ENCODE measurements around the gene ERC2. TPM values are rescaled to one million over a fixed set of nuclear protein-coding genes. Genes with fewer than 3 reads are reported as not detected.

The ERC2 gene
- total and polyA plus RNA-seq, 2 of the 8 experiments (the other 6 are each of a cell fraction or from before 2014, with no cell fraction given), result 16.4 to 22.8 TPM

DNA sequence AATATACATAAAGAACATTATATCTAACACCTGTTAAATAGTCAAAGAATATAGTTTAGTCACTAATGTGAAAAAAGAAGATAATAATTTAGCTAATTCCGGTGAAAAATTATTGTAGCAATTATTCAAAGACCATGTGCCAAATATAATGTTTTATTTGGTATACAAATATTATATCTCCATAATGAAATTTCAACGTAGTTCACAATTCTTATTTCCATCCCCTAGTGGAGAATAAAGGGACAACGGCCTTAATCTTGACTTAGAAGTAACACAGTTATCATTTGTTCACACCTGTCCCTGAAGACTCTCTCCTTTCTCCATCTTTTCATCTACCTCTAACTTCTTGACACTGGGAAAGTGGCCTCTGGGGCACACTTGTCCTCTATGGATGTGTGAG is 213.4 kb downstream of the ERC2 start (continued):
- TF ChIP-seq, protein P1, sequence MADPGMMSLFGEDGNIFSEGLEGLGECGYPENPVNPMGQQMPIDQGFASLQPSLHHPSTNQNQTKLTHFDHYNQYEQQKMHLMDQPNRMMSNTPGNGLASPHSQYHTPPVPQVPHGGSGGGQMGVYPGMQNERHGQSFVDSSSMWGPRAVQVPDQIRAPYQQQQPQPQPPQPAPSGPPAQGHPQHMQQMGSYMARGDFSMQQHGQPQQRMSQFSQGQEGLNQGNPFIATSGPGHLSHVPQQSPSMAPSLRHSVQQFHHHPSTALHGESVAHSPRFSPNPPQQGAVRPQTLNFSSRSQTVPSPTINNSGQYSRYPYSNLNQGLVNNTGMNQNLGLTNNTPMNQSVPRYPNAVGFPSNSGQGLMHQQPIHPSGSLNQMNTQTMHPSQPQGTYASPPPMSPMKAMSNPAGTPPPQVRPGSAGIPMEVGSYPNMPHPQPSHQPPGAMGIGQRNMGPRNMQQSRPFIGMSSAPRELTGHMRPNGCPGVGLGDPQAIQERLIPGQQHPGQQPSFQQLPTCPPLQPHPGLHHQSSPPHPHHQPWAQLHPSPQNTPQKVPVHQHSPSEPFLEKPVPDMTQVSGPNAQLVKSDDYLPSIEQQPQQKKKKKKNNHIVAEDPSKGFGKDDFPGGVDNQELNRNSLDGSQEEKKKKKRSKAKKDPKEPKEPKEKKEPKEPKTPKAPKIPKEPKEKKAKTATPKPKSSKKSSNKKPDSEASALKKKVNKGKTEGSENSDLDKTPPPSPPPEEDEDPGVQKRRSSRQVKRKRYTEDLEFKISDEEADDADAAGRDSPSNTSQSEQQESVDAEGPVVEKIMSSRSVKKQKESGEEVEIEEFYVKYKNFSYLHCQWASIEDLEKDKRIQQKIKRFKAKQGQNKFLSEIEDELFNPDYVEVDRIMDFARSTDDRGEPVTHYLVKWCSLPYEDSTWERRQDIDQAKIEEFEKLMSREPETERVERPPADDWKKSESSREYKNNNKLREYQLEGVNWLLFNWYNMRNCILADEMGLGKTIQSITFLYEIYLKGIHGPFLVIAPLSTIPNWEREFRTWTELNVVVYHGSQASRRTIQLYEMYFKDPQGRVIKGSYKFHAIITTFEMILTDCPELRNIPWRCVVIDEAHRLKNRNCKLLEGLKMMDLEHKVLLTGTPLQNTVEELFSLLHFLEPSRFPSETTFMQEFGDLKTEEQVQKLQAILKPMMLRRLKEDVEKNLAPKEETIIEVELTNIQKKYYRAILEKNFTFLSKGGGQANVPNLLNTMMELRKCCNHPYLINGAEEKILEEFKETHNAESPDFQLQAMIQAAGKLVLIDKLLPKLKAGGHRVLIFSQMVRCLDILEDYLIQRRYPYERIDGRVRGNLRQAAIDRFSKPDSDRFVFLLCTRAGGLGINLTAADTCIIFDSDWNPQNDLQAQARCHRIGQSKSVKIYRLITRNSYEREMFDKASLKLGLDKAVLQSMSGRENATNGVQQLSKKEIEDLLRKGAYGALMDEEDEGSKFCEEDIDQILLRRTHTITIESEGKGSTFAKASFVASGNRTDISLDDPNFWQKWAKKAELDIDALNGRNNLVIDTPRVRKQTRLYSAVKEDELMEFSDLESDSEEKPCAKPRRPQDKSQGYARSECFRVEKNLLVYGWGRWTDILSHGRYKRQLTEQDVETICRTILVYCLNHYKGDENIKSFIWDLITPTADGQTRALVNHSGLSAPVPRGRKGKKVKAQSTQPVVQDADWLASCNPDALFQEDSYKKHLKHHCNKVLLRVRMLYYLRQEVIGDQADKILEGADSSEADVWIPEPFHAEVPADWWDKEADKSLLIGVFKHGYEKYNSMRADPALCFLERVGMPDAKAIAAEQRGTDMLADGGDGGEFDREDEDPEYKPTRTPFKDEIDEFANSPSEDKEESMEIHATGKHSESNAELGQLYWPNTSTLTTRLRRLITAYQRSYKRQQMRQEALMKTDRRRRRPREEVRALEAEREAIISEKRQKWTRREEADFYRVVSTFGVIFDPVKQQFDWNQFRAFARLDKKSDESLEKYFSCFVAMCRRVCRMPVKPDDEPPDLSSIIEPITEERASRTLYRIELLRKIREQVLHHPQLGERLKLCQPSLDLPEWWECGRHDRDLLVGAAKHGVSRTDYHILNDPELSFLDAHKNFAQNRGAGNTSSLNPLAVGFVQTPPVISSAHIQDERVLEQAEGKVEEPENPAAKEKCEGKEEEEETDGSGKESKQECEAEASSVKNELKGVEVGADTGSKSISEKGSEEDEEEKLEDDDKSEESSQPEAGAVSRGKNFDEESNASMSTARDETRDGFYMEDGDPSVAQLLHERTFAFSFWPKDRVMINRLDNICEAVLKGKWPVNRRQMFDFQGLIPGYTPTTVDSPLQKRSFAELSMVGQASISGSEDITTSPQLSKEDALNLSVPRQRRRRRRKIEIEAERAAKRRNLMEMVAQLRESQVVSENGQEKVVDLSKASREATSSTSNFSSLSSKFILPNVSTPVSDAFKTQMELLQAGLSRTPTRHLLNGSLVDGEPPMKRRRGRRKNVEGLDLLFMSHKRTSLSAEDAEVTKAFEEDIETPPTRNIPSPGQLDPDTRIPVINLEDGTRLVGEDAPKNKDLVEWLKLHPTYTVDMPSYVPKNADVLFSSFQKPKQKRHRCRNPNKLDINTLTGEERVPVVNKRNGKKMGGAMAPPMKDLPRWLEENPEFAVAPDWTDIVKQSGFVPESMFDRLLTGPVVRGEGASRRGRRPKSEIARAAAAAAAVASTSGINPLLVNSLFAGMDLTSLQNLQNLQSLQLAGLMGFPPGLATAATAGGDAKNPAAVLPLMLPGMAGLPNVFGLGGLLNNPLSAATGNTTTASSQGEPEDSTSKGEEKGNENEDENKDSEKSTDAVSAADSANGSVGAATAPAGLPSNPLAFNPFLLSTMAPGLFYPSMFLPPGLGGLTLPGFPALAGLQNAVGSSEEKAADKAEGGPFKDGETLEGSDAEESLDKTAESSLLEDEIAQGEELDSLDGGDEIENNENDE (IDR thresholded peaks at IDR 0.05; ENCODE audit: insufficient replicate concordance, low read length), result no peak
- TF ChIP-seq TBP (IDR thresholded peaks at IDR 0.05; ENCODE audit: low read depth, low read length) (no peak), USF2 (IDR thresholded peaks at IDR 0.05; ENCODE audit: low read length) (no peak), SAP30 (IDR thresholded peaks at IDR 0.05; ENCODE audit: insufficient read depth, insufficient replicate concordance, low read length) (no peak), JUN (IDR thresholded peaks at IDR 0.05; ENCODE audit: low read depth, low read length) (no peak), ZNF274 (IDR thresholded peaks at IDR 0.05; ENCODE audit: borderline replicate concordance, extremely low read depth, low read length) (no peak), EGR1 (IDR thresholded peaks at IDR 0.05; ENCODE audit: borderline replicate concordance, low read depth, low read length) (no peak), E2F6 (IDR thresholded peaks at IDR 0.05) (no peak), YY1 (IDR thresholded peaks at IDR 0.05; ENCODE audit: low read depth, low read length) (no peak)

All from H1 (cell line).